Thymus (tissue), 11 donors: ENCODE measurements around the gene NSMF. TPM values are rescaled to one million over a fixed set of nuclear protein-coding genes. Genes with fewer than 3 reads are reported as not detected.

ENCODE experiments used
- DNase-seq, 9 donors: peaks; one replicate each; pipeline ENCODE4 v3.0.0-alpha.2; 2013; ENCODE audit warnings: low spot score in 9 of 9, low read depth in 6 of 9, missing footprints in 1 of 9
- H3K27ac ChIP-seq, 2 donors: one replicate each; pipeline ENCODE4 v1.5.1; 2013; ENCODE audit warnings: control low read depth in 1 of 2, low read depth in 1 of 2, low read length in 1 of 2, mild to moderate bottlenecking in 1 of 2, moderate library complexity in 1 of 2
- H3K27me3 ChIP-seq, 2 donors: one replicate each; pipeline ENCODE4 v1.5.1; 2013; ENCODE audit warnings: low read length in 1 of 2; ENCODE audit not compliant: control insufficient read depth in 2 of 2, insufficient read depth in 1 of 2
- H3K36me3 ChIP-seq, 2 donors: one replicate each; pipeline ENCODE4 v1.5.1; 2013; ENCODE audit warnings: low read length in 1 of 2, mild to moderate bottlenecking in 1 of 2, moderate library complexity in 1 of 2; ENCODE audit not compliant: control insufficient read depth in 2 of 2, insufficient read depth in 2 of 2
- H3K4me1 ChIP-seq, 2 donors: one replicate each; pipeline ENCODE4 v1.5.1; 2013; ENCODE audit warnings: low read length in 2 of 2; ENCODE audit not compliant: control insufficient read depth in 2 of 2, insufficient read depth in 2 of 2
- H3K4me3 ChIP-seq, 2 donors: one replicate each; pipeline ENCODE4 v1.5.1; 2013; ENCODE audit warnings: low read length in 2 of 2, control low read depth in 1 of 2, mild to moderate bottlenecking in 1 of 2
- H3K9me3 ChIP-seq, 2 donors: one replicate each; pipeline ENCODE4 v1.5.1; 2013; ENCODE audit warnings: low read length in 1 of 2, mild to moderate bottlenecking in 1 of 2; ENCODE audit not compliant: control insufficient read depth in 2 of 2, insufficient read depth in 1 of 2
- whole genome bisulfite sequencing: extraction: QIAGEN DNeasy Blood & Tissue Kit; methylation state at CpG from one replicate; pipeline ENCODE4 v1.1.7; 2013; 5-methylcytosine and 5-hydroxymethylcytosine counted together
- polyA plus RNA-seq: library from polyadenylated mRNA; stranded (reverse); fragments of 200-250 nt; gene quantifications from one replicate; pipeline ENCODE4 v1.2.3, GENCODE V29; 2013
- total RNA-seq: library from RNA; stranded (reverse); fragments of 120-200 nt; gene quantifications from one replicate; pipeline ENCODE4 v1.2.4, GENCODE V29; 2013
- donor health status: healthy.

The NSMF gene
- total and polyA plus RNA-seq, 2 donors, result 14.9 to 77.6 TPM

DNA sequence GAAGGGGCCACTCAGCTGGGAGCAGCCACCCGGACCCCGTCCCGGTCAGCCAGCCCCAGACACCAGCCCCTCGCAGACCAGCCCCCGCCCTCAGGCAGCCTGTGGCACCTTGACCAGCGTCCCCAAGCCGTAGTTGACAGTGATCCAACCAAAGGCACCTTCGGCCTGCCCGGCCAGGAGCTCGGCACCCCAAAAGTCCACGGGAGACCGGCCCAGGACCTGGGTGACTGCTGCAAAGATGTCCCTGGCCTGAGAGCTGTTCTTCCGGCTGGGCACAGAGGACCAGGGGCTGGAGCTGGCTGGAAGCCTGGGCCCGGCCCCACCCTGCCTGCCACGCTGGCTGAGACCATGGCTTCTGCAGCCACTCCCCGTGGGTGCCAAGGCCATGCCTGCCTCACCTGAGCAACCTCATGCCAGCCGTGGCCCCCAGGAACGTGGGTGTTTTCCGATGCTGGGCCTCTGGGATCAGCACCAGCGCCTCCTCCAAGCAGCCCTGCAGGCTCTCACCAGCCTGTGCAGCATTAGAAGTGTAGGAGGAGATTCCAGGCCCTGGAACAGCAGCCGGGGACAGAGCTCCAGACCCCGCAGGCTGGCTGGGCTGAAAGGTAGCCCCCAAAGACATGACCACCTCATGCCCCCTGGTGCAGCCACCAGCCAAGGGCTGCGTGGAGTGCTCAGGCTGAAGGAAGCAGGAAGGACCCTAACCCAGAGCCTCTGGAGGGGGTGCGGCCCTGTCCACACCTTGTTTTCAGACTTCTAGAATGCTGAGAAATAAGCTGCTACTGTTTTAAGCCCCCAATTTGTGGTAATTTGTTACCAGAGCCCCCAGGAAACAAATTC lies 22.2 kb downstream of the NSMF start:
- H3K4me3 ChIP-seq, result no peak overlapping the region

GRCh38 chr9:137435980-137436760 lies 23.0 kb downstream of the NSMF start:
- Histone ChIP-seq H3K27ac (no peak overlapping the region), H3K27me3 (peaks cover 1 to 10% of the 10 kb centered on the region in 2 donors), H3K36me3 (no peaks in the 10 kb centered on the region), H3K4me1 (no peaks in the 10 kb centered on the region), H3K4me3 (no peak overlapping the region), H3K9me3 (no peaks in the 10 kb centered on the region)
- DNase-seq, result no peak
- WGBS, result 94% methylated on average over 42 of the region's 42 CpGs

More for the DNA sequence above, 22.2 kb downstream of the NSMF start:
- Histone ChIP-seq H3K36me3 (no peaks in the 10 kb centered on the region), H3K9me3 (no peaks in the 10 kb centered on the region), H3K4me1 (no peaks in the 10 kb centered on the region), H3K27ac (no peak overlapping the region), H3K27me3 (peaks cover 9 to 17% of the 10 kb centered on the region in 2 donors)
- 94% methylated on average over 24 of the region's 24 CpGs for WGBS
- no peak for DNase-seq

DNA sequence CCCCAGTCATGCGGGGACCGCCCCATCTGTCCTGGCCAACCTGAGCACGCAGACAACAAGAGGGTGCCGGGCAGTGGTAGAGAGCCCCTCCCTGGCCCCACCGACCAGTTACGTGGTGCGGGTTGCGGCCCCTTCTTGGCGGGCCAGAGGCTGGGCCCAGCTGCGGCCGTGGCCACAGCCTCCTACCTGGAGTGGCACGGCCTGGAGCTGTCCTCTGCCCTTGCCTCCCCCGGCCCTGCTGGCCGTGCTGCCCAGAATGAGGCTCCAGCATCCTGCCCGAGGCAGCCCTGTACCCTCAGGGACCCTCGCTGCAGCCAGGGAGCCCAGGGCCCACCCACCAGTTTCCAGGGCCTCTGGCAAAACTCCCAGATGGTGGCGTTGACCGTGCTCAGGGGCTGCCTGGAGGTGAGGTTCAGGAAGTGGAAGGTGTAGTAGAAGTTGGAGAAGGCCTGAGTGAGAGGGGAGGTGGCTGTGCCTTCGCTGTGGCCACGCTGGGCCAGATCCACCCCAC lies 23.7 kb downstream of the NSMF start:
- no peaks in the 10 kb centered on the region for H3K9me3 ChIP-seq
- DNase-seq, result no peak
- no peaks in the 10 kb centered on the region for H3K4me1 ChIP-seq
- H3K27ac ChIP-seq, result no peak overlapping the region
- H3K36me3 ChIP-seq, result no peaks in the 10 kb centered on the region
- peaks cover 0 to 8% of the 10 kb centered on the region in 2 donors for H3K27me3 ChIP-seq
- WGBS, result 87% methylated on average over 20 of the region's 20 CpGs
- H3K4me3 ChIP-seq, result no peak overlapping the region

DNA sequence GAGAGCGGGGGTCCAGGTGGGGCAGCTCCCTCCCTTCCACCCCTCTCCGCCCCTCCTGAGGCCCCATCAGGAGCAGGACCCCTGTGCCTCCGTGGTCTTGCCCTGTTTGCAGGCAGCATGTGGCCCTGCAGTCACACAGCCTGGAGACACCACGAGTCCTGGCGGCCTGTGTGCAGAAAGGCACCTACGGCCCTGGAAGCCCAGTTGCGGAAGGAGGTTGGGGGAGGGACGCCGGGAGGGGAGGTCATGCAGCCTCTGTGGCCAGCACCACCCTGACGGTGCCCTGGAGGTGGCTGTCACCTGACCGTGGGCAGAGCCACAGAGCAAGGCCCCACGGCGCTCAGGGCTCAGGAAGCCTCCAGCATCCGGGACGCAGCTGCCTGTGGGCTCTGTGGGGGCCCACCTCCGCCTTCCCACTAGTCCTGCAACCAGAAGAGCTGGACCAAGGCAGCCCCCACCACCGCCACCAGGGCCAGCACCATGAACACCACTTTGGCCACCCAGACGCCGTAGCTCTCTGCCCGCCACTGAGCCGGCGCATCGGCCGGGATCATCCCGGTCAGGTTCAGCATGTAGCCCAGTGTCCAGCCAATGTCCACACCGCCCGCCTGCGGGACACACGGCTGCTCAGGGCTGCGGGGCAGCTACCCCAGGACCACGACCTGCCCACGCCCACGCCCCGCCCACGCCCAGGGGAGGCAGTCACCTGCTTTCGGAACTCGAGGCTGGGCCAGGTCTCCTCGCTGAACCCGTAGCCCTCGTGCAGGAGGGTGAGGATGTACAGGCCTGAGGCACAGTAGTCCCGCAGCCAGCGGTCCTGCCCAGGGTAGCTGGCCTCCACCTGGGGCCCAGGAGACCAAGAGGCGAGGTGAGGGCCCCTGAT lies 24.4 kb downstream of the NSMF start:
- H3K4me1 ChIP-seq, result no peaks in the 10 kb centered on the region
- 72% methylated on average over 43 of the region's 43 CpGs for WGBS
- no peak overlapping the region for H3K4me3 ChIP-seq
- DNase-seq, result no peak
- H3K27ac ChIP-seq, result no peak overlapping the region
- H3K36me3 ChIP-seq, result no peaks in the 10 kb centered on the region
- H3K9me3 ChIP-seq, result no peaks in the 10 kb centered on the region
- peaks cover 0 to 8% of the 10 kb centered on the region in 2 donors for H3K27me3 ChIP-seq

GRCh38 chr9:137433916-137434431 lies 25.2 kb downstream of the NSMF start:
- no peaks in the 10 kb centered on the region for H3K4me1 ChIP-seq
- no peak for DNase-seq
- no peaks in the 10 kb centered on the region for H3K9me3 ChIP-seq
- H3K27ac ChIP-seq, result no peak overlapping the region
- H3K36me3 ChIP-seq, result no peaks in the 10 kb centered on the region
- H3K4me3 ChIP-seq, result no peak overlapping the region
- 94% methylated on average over 26 of the region's 26 CpGs for WGBS
- peaks cover 0 to 2% of the 10 kb centered on the region in 2 donors for H3K27me3 ChIP-seq

DNA sequence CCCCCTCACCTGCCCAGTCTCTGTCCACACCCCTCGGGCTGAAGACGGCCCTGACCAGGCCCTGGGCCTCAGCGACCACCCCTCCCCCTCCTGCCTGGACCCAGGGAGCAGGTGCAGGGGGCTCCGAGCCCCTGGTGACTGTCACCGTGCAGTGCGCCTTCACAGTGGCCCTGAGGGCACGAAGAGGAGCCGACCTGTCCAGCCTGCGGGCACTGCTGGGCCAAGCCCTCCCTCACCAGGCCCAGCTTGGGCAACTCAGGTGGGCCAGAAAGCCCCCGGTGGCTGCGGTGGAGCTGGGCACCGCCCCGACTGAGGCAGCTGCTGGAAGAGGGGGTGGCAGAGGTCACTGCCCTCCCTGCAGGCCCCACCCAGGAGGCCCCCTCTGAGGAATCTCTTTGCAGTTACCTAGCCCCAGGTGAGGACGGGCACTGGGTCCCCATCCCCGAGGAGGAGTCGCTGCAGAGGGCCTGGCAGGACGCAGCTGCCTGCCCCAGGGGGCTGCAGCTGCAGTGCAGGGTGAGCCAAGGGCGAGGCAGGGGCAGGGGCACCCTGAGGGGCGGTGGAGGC lies 25.7 kb downstream of the NSMF start:
- no peak overlapping the region for H3K27ac ChIP-seq
- H3K36me3 ChIP-seq, result no peaks in the 10 kb centered on the region
- H3K9me3 ChIP-seq, result no peaks in the 10 kb centered on the region
- no peak for DNase-seq
- peaks cover 0 to 2% of the 10 kb centered on the region in 2 donors for H3K27me3 ChIP-seq
- 93% methylated on average over 19 of the region's 19 CpGs for WGBS
- H3K4me3 ChIP-seq, result no peak overlapping the region
- H3K4me1 ChIP-seq, result no peaks in the 10 kb centered on the region

DNA sequence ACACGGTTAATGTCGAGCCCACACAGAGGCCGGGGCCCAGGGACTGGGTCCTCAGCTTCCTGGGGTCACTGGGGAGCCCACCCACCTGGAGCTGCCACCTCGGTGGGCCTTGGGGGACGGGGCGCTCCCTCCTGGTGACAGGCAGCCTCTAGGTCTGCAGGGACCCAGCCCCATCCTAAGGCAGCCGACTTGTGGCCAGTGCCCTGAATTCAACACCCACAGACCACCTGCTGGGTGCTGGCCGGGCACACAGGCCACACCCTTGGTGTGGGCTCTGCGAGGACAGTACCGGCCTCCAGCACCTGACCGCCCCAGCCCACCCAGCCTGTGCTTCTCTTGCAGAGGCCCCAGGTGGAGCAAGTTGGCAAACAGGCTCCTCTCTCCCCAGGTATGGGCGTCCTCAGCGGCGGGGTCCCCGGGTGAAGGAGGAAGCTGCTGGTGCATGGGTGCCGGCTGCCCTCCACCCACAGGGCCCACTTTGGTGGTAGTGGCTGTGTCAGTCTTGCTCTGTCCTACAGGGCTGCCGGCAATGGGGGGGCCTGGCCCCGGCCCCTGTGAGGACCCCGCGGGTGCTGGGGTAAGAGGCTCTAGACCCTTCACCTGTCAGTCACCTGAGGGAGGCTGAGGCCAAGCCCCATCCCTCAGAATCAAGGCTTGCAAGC lies 26.3 kb downstream of the NSMF start:
- Histone ChIP-seq H3K9me3 (no peaks in the 10 kb centered on the region), H3K36me3 (no peaks in the 10 kb centered on the region), H3K4me3 (no peak overlapping the region), H3K27me3 (peaks cover 0 to 8% of the 10 kb centered on the region in 2 donors), H3K4me1 (no peaks in the 10 kb centered on the region), H3K27ac (no peak overlapping the region)
- 94% methylated on average over 20 of the region's 20 CpGs for WGBS
- no peak for DNase-seq

GRCh38 chr9:137431416-137431931 lies 27.7 kb downstream of the NSMF start:
- DNase-seq, result no peak
- Histone ChIP-seq H3K27me3 (peaks cover 0 to 16% of the 10 kb centered on the region in 2 donors), H3K27ac (no peak overlapping the region), H3K9me3 (no peaks in the 10 kb centered on the region), H3K36me3 (no peaks in the 10 kb centered on the region), H3K4me3 (no peak overlapping the region), H3K4me1 (peaks cover 0 to 2% of the 10 kb centered on the region in 2 donors)
- WGBS, result 89% methylated on average over 21 of the region's 21 CpGs
